ENCODE measurements around the gene FCHO1.

GRCh38 chr19:17837972-17838371 is 86.7 kb downstream of the FCHO1 start:
- no peak for TF ChIP-seq POLR2A (IDR thresholded peaks at IDR 0.05; ENCODE audit: low read depth, low read length)
- TF ChIP-seq YY1 (IDR thresholded peaks at IDR 0.05; ENCODE audit: low read depth, low read length), result no peak
- no peak for TF ChIP-seq RAD21 (IDR thresholded peaks at IDR 0.05; ENCODE audit: insufficient read depth, low read depth, low read length)
- TF ChIP-seq SREBF1 (IDR thresholded peaks at IDR 0.05; ENCODE audit: low read length), result no peak

All from GM12878 (cell line).